GM18907 (cell line): ENCODE data around the gene DGCR6L.
"Not testable (repeated sequence)": the region's sequence is repeated elsewhere in the genome, so short reads cannot be mapped to it uniquely, and the experiment has no call there.

Experiments used
- ATAC-seq: cut with Tn5 transposase; IDR thresholded peaks from one replicate; pipeline ENCODE4 v1.9.1; 2021; ENCODE audit warnings: mild to moderate bottlenecking, moderate library complexity; ENCODE audit not compliant: unreplicated experiment

DGCR6L gene

GRCh38 chr22:20277936-20278635, 41.8 kb downstream of the DGCR6L start:
- ATAC-seq, result not testable (repeated sequence)

- ATAC-seq, result no peak
Measured at GRCh38 chr22:20276468-20276867, 43.4 kb downstream of the DGCR6L start.

GRCh38 chr22:20275836-20276235, 44.0 kb downstream of the DGCR6L start:
- no peak for ATAC-seq

GRCh38 chr22:20275325-20275724, 44.5 kb downstream of the DGCR6L start:
- not testable (repeated sequence) for ATAC-seq

GRCh38 chr22:20274374-20274773, 45.5 kb downstream of the DGCR6L start:
- not testable (repeated sequence) for ATAC-seq

- no peak for ATAC-seq
Measured at GRCh38 chr22:20273758-20274181, 46.1 kb downstream of the DGCR6L start.

GRCh38 chr22:20272700-20273099, 47.2 kb downstream of the DGCR6L start:
- ATAC-seq, result no peak

- ATAC-seq, result no peak
Measured at GRCh38 chr22:20272174-20272573, 47.7 kb downstream of the DGCR6L start.

- ATAC-seq, result no peak
Measured at GRCh38 chr22:20271114-20271994, 48.5 kb downstream of the DGCR6L start.

GRCh38 chr22:20270190-20271113, 49.4 kb downstream of the DGCR6L start:
- not testable (repeated sequence) for ATAC-seq

GRCh38 chr22:20269673-20270072, 50.2 kb downstream of the DGCR6L start:
- not testable (repeated sequence) for ATAC-seq

GRCh38 chr22:20269201-20269600, 50.7 kb downstream of the DGCR6L start:
- ATAC-seq, result not testable (repeated sequence)

- no peak for ATAC-seq
Measured at GRCh38 chr22:20268279-20269012, 51.4 kb downstream of the DGCR6L start, which contains the start of gene RTN4R. Gene RTN4R, minus strand, starts transcription at chr22:20268318. Its CDS starts 226 bp downstream, at chr22:20268092.

GRCh38 chr22:20267441-20268278, 52.2 kb downstream of the DGCR6L start:
- ATAC-seq, result no peak

GRCh38 chr22:20266667-20267440, 53.0 kb downstream of the DGCR6L start:
- not testable (repeated sequence) for ATAC-seq

- ATAC-seq, result not testable (repeated sequence)
Measured at GRCh38 chr22:20265772-20266666, 53.8 kb downstream of the DGCR6L start.
